GM19463 (cell line): Measurements from ENCODE around the gene TIPRL.
"Not testable (repeated sequence)": the region's sequence is repeated elsewhere in the genome, so short reads cannot be mapped to it uniquely, and the experiment has no call there.

Experiments
- ATAC-seq: cut with Tn5 transposase; IDR thresholded peaks from one replicate; pipeline ENCODE4 v1.9.1; 2021; ENCODE audit warnings: mild to moderate bottlenecking, moderate library complexity; ENCODE audit not compliant: unreplicated experiment

TIPRL gene

DNA sequence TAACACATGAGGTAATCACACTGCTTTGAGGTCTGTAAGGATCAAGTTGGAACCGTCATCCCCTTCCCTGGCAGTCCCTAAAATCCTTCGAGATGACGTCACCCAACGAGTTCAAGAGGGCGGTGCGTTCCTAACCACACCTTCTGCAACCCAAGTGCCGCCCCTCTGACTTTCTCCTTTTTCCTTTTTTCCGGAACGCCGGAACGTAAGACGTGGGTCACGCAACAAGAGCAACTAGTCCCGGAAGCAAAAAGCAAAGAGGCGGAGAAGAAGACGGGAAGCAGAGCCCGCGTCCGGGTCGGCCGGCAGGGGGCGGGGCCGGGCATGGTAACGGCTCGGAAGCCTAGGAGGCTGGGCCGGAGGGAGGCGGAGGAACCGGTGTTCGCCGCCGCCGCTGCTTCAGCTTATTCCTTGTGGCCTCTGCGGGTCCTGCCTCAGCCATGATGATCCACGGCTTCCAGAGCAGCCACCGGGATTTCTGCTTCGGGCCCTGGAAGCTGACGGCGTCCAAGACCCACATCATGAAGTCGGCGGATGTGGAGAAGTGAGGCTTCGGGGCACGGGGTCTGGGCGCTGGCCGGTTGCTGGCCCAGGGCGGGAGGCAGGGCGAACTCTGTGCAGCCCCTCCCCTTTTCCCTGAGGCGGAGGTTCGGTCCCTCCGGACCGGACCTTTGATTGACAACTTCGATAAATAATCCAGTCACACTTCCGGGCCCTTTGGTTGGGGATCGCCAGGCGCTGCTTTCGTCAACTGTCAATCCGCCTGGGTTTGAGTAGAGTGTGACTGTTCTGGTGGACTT lies at the start of gene TIPRL:
Gene TIPRL, plus strand, starts transcription at position 325 of the 800 bp plus-strand sequence. Its CDS starts 116 bp downstream, at position 441.
- ATAC-seq, result peak; percentile 89

GRCh38 chr1:168129933-168130332 lies 48.8 kb upstream of the TIPRL start:
- ATAC-seq, result no peak

DNA sequence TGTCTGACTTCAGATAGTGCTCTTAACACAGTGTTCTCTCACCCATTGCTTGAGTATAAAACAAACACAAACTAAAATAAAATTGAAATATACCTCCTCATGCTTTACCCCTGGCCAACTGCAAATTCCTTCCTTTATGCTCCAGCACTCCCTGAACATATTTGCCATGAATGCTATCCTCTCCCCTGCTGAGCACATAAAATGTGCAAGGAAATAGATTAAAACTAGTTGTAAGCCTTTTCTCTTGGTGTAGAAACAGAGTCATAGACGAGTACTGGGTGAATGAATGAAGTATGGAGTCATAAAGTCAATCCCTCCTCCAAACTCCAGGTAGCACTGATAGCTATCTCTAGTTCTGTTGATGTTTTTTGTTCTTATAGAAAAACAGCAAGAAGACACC lies 44.6 kb upstream of the TIPRL start:
- no peak for ATAC-seq

DNA sequence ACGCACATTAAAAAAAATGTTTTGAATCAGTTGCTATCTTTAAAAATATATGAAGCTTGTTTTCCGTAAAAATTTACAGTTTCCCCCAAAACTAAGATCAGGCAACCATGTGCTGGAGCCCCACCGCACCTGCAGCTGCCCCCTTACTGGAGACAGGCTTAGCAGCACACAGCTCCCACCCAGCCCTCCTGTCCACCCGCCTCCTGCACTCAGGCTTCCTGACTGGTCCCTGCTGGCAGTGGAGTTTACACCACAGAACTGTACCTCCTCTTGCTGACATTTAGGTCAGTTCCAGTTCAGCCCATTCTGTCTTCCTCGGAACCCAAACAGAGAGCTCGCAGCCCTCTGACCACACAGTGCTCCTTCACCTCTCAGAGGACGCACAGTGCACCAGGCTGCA lies 44.1 kb upstream of the TIPRL start:
- no peak for ATAC-seq

DNA sequence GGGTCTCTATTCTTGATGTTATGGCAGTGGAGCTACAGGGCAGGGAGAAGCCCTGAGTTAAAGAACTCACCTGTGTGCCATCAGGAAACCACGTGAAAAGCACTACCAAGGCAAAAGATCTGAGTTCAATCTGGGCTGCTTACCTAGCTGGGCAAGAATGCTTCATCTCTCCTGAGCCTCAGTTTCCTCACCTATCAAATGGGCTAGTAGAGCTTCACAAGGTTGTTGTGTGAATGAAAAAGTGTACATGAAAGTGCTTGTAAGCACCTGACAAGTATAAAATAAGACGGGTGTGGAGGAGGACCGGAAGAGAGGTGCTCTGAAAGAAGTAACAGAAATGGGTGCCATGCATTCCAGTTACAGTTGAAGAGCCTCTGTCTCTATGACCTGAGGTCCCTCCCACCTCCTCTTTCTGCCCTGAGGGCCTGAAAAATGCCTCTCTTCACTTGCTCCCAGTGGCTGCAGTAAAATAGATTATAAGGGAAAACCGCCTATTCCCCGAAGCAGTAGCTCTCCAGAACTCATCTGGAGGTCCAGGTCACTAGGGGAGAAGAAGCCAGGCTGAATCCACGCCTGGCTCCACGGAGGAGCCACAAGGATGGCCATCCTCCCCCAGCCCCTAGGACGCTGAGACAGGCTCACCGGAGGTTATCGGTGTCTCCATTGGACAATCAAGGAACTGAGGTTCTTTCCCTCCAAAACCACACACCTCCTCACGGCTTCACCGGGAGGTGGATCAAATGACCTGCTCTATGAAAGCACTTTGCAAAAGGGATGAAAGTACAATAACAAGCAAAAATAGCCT lies 43.4 kb upstream of the TIPRL start:
- ATAC-seq, result no peak

GRCh38 chr1:168135921-168136708 lies 42.6 kb upstream of the TIPRL start:
- ATAC-seq, result peak; percentile 41

GRCh38 chr1:168136709-168137514 lies 41.9 kb upstream of the TIPRL start, which contains the start of gene GPR161:
TSS of gene GPR161 (minus strand) at chr1:168136930. CDS start at chr1:168104850, 32,080 bp downstream.
- peak; percentile 49 for ATAC-seq

DNA sequence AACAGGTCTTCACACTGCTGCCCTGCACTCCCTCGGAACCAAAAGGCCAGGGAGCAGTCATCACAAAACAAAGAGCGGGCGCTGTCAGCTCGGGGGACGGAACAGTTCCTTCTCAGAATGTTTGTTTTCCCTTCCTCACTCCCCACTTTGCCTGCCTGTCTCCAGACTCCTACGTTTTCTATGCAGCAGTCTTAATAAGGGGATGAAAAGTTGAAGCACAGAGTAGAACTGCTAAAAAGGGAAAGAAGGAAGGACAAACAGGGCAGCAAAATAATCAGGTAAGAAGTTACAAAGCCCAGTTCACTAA lies 41.3 kb upstream of the TIPRL start:
- no peak for ATAC-seq

- no peak for ATAC-seq
These were observed 40.6 kb upstream of the TIPRL start for GRCh38 chr1:168138134-168138533.

GRCh38 chr1:168139070-168139469 lies 39.7 kb upstream of the TIPRL start:
- no peak for ATAC-seq

DNA sequence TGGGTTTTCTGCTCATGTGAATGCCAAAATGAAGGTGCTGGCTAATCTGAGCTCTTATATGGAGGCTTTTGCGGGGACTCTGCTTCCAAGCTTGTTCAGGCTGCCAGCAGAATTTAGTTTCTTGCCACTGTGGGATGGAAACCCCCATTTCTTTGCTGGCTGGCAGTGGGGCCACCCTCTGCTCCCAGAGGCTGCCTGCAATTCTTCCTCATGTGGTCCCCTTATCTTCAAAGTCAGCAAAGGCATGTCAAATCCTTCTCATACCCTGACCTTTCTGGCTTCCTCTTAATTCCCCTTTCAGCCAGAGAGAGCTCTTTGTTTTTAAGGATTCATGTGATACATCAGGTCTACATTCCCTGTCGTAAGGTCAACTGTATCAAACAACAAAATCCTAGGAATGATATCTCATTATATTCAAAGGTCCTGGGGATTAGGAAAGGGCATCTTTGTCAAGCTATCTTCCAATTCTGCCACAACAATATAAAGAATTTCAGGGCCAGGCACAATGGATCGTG lies 36.8 kb upstream of the TIPRL start:
- ATAC-seq, result no peak

GRCh38 chr1:168145184-168146159 lies 33.3 kb upstream of the TIPRL start:
- ATAC-seq, result peak; percentile 97

GRCh38 chr1:168146160-168146539 lies 32.6 kb upstream of the TIPRL start:
- ATAC-seq, result no peak

GRCh38 chr1:168146626-168147025 lies 32.1 kb upstream of the TIPRL start:
- ATAC-seq, result no peak

- peak; percentile 61 for ATAC-seq
These were observed 29.8 kb upstream of the TIPRL start for GRCh38 chr1:168148916-168149315.

DNA sequence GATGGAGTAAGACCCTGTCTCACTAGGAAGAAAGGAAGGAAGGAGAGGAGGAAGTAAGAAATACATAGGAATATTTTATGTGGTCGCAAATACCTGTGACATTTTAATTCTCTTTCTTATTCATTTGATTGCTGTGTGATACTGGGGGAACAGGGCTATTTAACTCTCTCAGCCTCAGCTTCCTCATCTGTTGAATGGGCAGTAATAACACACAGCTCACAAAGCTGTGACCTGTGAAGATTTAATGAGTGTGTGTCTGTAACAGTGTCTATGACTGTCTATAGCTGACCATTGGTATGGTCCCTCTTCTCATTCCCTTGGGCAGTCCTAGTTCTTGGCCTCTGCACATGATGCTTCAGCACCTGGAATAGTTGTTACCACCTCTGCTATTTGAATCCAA lies 28.5 kb upstream of the TIPRL start:
- no peak for ATAC-seq

- no peak for ATAC-seq
These were observed 26.8 kb upstream of the TIPRL start for GRCh38 chr1:168151935-168152334.

- ATAC-seq, result not testable (repeated sequence)
These were observed 24.1 kb upstream of the TIPRL start for GRCh38 chr1:168154707-168155106.

DNA sequence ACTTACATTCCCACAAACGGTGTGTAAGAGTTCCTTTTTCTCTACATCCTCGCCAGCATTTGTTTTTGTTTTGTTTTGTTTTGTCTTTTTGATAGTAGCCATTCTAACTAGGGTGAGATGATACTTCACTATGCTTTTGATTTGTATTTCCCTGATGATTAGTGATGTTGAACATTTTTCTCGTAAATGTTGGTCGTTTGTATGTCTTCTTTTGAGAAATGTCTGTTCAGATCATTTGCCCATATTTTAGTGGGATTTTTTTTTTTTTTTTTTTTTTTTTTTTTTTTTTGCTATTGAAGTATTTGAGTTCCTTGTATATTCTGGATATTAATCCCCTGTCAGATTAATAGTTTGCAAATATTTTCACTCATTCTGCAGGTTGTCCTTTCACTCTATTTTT lies 22.9 kb upstream of the TIPRL start:
- ATAC-seq, result no peak
